Stimulated activated memory B cell treated with anti-CD40 and anti-IgM and Interleukin-4, amounts not matched to agents 10 μg/mL and 1 μg/mL and 100 μg/mL, for 72 hours (primary cell): Measurements from ENCODE around the gene NPC1.
"Not testable (repeated sequence)": the region's sequence is repeated elsewhere in the genome, so short reads cannot be mapped to it uniquely, and the experiment has no call there.

Experiments
- ATAC-seq: fragments of 150-1000 bp; cut with Tn5 transposase; 2 replicates; pipeline ENCODE4 v1.10.0; 2021
- H3K27ac Mint-ChIP-seq: one replicate; pipeline ENCODE4 v1.8.0; 2022; ENCODE audit warnings: mild to moderate bottlenecking, mixed read lengths
- H3K27me3 Mint-ChIP-seq: one replicate; pipeline ENCODE4 v1.8.0; 2022; ENCODE audit warnings: mixed read lengths
- H3K36me3 Mint-ChIP-seq: one replicate; pipeline ENCODE4 v1.8.0; 2022; ENCODE audit warnings: mixed read lengths
- H3K4me1 Mint-ChIP-seq: one replicate; pipeline ENCODE4 v1.8.0; 2022; ENCODE audit warnings: mixed read lengths
- H3K4me3 Mint-ChIP-seq: one replicate; pipeline ENCODE4 v1.8.0; 2022; ENCODE audit warnings: mild to moderate bottlenecking, moderate library complexity, mixed read lengths
- H3K9me3 Mint-ChIP-seq: one replicate; pipeline ENCODE4 v1.8.0; 2022; ENCODE audit warnings: mixed read lengths

Gene NPC1

GRCh38 chr18:23510923-23511322 lies 75.4 kb downstream of the NPC1 start:
- H3K27ac Mint-ChIP-seq, ATAC-seq, H3K4me3 Mint-ChIP-seq, H3K27me3 Mint-ChIP-seq, H3K9me3 Mint-ChIP-seq: not testable (repeated sequence)
- H3K36me3 Mint-ChIP-seq = peaks cover 55% of the 10 kb centered on the region
- H3K4me1 Mint-ChIP-seq = peaks cover 50% of the 10 kb centered on the region

DNA sequence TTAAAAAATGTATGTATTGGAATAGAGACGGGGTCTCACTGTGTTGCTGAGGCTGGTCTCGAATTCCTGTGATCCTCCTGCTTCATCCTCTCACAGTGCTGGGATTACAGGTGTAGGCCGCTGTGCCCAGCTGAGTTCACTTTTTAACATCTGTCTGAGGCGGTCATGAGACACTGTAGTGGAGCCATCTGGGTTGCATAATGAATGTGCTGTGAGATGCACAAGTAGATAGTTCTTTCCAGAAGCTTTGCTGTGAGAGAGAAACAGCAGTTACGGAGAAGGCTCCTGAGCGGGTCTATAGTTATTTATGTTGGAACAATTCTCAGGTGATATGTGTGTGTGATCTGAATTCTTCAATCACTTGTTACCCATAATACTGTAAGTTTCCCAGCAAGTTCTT lies 79.9 kb downstream of the NPC1 start:
- ATAC-seq = no peak
- Mint-ChIP-seq H3K4me1 (peaks cover 44% of the 10 kb centered on the region), H3K4me3 (no peak overlapping the region), H3K27me3 (no peaks in the 10 kb centered on the region), H3K9me3 (no peaks in the 10 kb centered on the region), H3K27ac (no peak overlapping the region), H3K36me3 (peaks cover 33% of the 10 kb centered on the region)

- peaks cover 20% of the 10 kb centered on the region for H3K36me3 Mint-ChIP-seq
- no peak for ATAC-seq
- peak overlapping the region; percentile 92 for H3K27ac Mint-ChIP-seq
- no peaks in the 10 kb centered on the region for H3K27me3 Mint-ChIP-seq
- H3K4me3 Mint-ChIP-seq = peak overlapping the region; percentile 93
- peaks cover 52% of the 10 kb centered on the region for H3K4me1 Mint-ChIP-seq
- no peaks in the 10 kb centered on the region for H3K9me3 Mint-ChIP-seq
Measured at GRCh38 chr18:23504720-23505119, 81.6 kb downstream of the NPC1 start.

- H3K4me1 Mint-ChIP-seq = peaks cover 59% of the 10 kb centered on the region
- peaks cover 19% of the 10 kb centered on the region for H3K36me3 Mint-ChIP-seq
- peak overlapping the region; percentile 92 for H3K27ac Mint-ChIP-seq
- no peaks in the 10 kb centered on the region for H3K27me3 Mint-ChIP-seq
- no peaks in the 10 kb centered on the region for H3K9me3 Mint-ChIP-seq
- no peak for ATAC-seq
- H3K4me3 Mint-ChIP-seq = peak overlapping the region; percentile 93
Measured at GRCh38 chr18:23503963-23504344, 82.4 kb downstream of the NPC1 start.

- Mint-ChIP-seq H3K4me3 (peak within 1 kb of the TSS; percentile 93), H3K9me3 (no peaks in the 10 kb centered on the region), H3K27ac (peak within 1 kb of the TSS; percentile 92), H3K27me3 (no peaks in the 10 kb centered on the region), H3K4me1 (peaks cover 60% of the 10 kb centered on the region), H3K36me3 (peaks cover 12% of the 10 kb centered on the region)
- ATAC-seq = peak; percentile 97
Measured at GRCh38 chr18:23503038-23503962, 83.0 kb downstream of the NPC1 start, which contains the start of gene RMC1. Gene RMC1, plus strand, starts transcription at chr18:23503511. Its CDS starts 108 bp downstream, at chr18:23503619.

DNA sequence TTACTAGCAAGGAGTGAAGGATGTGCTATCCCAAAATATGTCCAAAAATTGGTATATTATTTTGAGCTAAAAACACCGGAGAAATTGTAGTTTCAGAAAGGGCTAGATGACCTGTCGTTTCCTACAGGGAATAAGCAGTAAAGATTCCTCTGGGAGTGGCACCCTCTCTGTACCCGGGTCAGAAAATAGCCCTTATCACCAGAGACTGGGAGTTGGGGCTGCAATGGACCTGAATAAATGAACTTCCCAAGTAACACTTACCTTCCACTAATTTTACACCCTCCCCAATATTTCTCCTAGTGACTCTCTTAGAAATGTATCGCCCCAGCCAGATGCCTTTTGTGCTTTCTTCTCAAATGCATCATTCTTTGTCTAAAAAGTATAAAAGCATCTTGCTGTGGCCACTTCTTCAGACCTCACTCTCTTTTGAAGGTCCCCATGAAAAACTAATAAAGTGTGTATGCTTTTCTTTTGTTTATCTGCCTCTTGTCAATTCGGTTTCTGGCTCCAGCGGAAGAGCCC lies 83.7 kb downstream of the NPC1 start:
- Mint-ChIP-seq H3K27me3 (no peaks in the 10 kb centered on the region), H3K9me3 (no peaks in the 10 kb centered on the region), H3K4me3 (peak overlapping the region; percentile 89), H3K36me3 (peaks cover 6% of the 10 kb centered on the region), H3K27ac (peak overlapping the region; percentile 92), H3K4me1 (peaks cover 60% of the 10 kb centered on the region)
- no peak for ATAC-seq

GRCh38 chr18:23501626-23502025 lies 84.7 kb downstream of the NPC1 start:
- Mint-ChIP-seq H3K4me3 (no peak overlapping the region), H3K4me1 (peaks cover 60% of the 10 kb centered on the region), H3K36me3 (peaks cover 6% of the 10 kb centered on the region), H3K9me3 (no peaks in the 10 kb centered on the region), H3K27ac (peak overlapping the region; percentile 92), H3K27me3 (no peaks in the 10 kb centered on the region)
- ATAC-seq = no peak

DNA sequence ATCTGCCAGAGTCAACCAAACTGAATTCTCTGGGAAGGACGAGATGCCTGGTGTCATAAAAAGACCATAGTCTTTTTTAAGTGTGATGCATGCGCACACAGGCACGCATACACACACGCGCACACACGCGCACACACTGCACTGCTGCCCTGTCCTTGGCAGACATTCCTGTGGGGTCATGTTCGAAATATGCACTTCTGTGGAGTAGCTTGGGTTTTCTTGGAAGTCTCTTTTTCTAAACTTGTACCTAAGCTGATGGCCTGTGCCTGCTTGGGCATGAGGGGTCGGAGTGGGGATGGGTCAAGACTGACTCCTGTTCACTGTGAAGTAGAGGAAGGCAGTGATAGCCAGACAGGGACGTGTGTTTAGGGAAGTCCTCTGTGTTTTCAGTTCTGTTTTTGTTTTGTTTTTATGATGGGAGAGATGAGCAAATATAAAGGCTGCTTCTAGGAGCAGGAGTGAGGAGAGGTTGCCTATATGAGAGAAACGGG lies 87.0 kb downstream of the NPC1 start:
- H3K27ac Mint-ChIP-seq = peak overlapping the region; percentile 61
- peaks cover 56% of the 10 kb centered on the region for H3K4me1 Mint-ChIP-seq
- H3K36me3 Mint-ChIP-seq = no peaks in the 10 kb centered on the region
- no peak for ATAC-seq
- H3K9me3 Mint-ChIP-seq = no peaks in the 10 kb centered on the region
- H3K27me3 Mint-ChIP-seq = no peaks in the 10 kb centered on the region
- peak overlapping the region; percentile 21 for H3K4me3 Mint-ChIP-seq

GRCh38 chr18:23498877-23499276 lies 87.4 kb downstream of the NPC1 start:
- no peaks in the 10 kb centered on the region for H3K36me3 Mint-ChIP-seq
- no peaks in the 10 kb centered on the region for H3K27me3 Mint-ChIP-seq
- ATAC-seq = peak; percentile 44
- H3K9me3 Mint-ChIP-seq = no peaks in the 10 kb centered on the region
- peak overlapping the region; percentile 61 for H3K27ac Mint-ChIP-seq
- H3K4me3 Mint-ChIP-seq = no peak overlapping the region
- H3K4me1 Mint-ChIP-seq = peaks cover 52% of the 10 kb centered on the region

DNA sequence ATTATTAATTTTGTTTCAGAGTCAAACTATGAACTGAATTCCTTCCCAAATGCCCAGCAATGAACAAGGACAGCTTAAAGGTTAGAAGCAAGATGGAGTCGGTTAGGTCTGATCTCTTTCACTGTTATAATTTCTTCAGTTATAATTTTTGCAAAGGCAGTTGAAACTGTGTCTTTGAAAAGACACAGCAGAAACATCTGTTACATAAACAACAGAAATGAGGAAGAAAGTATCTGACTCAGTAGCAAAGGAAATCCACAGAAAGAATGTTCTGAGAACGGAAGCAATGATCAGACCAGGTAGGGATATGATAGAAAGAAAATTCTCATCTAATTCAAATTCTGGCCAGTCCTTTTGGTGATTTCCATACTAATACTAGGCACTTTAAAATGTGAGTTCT lies 88.2 kb downstream of the NPC1 start:
- Mint-ChIP-seq H3K27me3 (no peaks in the 10 kb centered on the region), H3K27ac (peak overlapping the region; percentile 61), H3K36me3 (no peaks in the 10 kb centered on the region)

GRCh38 chr18:23495723-23496440 lies 90.4 kb downstream of the NPC1 start:
- Mint-ChIP-seq H3K36me3 (no peaks in the 10 kb centered on the region), H3K4me1 (peaks cover 42% of the 10 kb centered on the region), H3K4me3 (peak overlapping the region; percentile 54), H3K9me3 (no peaks in the 10 kb centered on the region), H3K27ac (peak overlapping the region; percentile 61), H3K27me3 (no peaks in the 10 kb centered on the region)
- ATAC-seq = no peak

More for the DNA sequence above, 88.2 kb downstream of the NPC1 start:
- no peaks in the 10 kb centered on the region for H3K9me3 Mint-ChIP-seq
- peaks cover 52% of the 10 kb centered on the region for H3K4me1 Mint-ChIP-seq
- no peak overlapping the region for H3K4me3 Mint-ChIP-seq
- ATAC-seq = no peak

GRCh38 chr18:23494992-23495391 lies 91.3 kb downstream of the NPC1 start:
- Mint-ChIP-seq H3K27me3 (no peaks in the 10 kb centered on the region), H3K4me3 (no peak overlapping the region), H3K36me3 (no peaks in the 10 kb centered on the region), H3K9me3 (no peaks in the 10 kb centered on the region), H3K27ac (peak overlapping the region; percentile 61), H3K4me1 (peaks cover 38% of the 10 kb centered on the region)
- no peak for ATAC-seq

GRCh38 chr18:23493654-23494053 lies 92.7 kb downstream of the NPC1 start:
- Mint-ChIP-seq H3K9me3 (no peaks in the 10 kb centered on the region), H3K36me3 (no peaks in the 10 kb centered on the region)

GRCh38 chr18:23489586-23489985 lies 96.7 kb downstream of the NPC1 start:
- not testable (repeated sequence) for H3K27me3 Mint-ChIP-seq, H3K36me3 Mint-ChIP-seq, ATAC-seq, H3K9me3 Mint-ChIP-seq, H3K27ac Mint-ChIP-seq, H3K4me3 Mint-ChIP-seq
- peaks cover 26% of the 10 kb centered on the region for H3K4me1 Mint-ChIP-seq

More at GRCh38 chr18:23493654-23494053, 92.7 kb downstream of the NPC1 start:
- H3K27me3 Mint-ChIP-seq = no peaks in the 10 kb centered on the region
- H3K4me3 Mint-ChIP-seq = no peak overlapping the region
- H3K4me1 Mint-ChIP-seq = peaks cover 26% of the 10 kb centered on the region
- no peak for ATAC-seq
- H3K27ac Mint-ChIP-seq = peak overlapping the region; percentile 12
